K562 (cell line): ENCODE measurements around the gene RNF113B. TPM values are rescaled to one million over a fixed set of nuclear protein-coding genes. Genes with fewer than 3 reads are reported as not detected.

Experiments used
- BRCA1 ChIP-seq, 2 experiments: fragments of 450-650 bp in 1 of 2; sonication (generic) in 1 of 2; formaldehyde crosslinking in 1 of 2; IDR thresholded peaks; 2 replicates each; pipeline versions ENCODE4 v1.5.0 to v1.6.1; 2017 to 2020; ENCODE audit warnings: mild to moderate bottlenecking in 1 of 2, missing genetic modification reagents in 1 of 2
- TCF3 ChIP-seq: sonication (generic); formaldehyde crosslinking; IDR thresholded peaks from 2 replicates; pipeline ENCODE4 v1.4.0; 2020; ENCODE audit warnings: mild to moderate bottlenecking, missing genetic modification reagents
- TCF7 ChIP-seq: sonication (generic); IDR thresholded peaks from 2 replicates; pipeline ENCODE4 v1.6.1; 2016; ENCODE audit warnings: antibody characterized with exemption, borderline replicate concordance
- microRNA-seq: library from miRNA; unstranded; fragments of <30 nt; microRNA quantifications from one replicate; pipeline ENCODE4, GENCODE V29; 2018; ENCODE audit warnings: borderline microRNAs expressed
- polyA plus RNA-seq, 8 experiments: library from polyadenylated mRNA; depleted of rRNA in 4 of 8; stranded (reverse) in 5 of 8; unstranded in 3 of 8; fragments of >200 nt; fragmentation: Nextera tagmentation in 2 of 8; fragmentation: Illumina TruSeq in 1 of 8; extraction: Ambion mirVana in 2 of 8; extraction: Trizol in 1 of 8; gene quantifications; 2 replicates each; pipeline versions ENCODE4 v1.2.1 to v1.2.3, GENCODE V29; 2011 to 2014; ENCODE audit warnings: inconsistent platforms in 1 of 8, missing spikeins in 1 of 8
- small RNA-seq: library from RNA; depleted of rRNA; stranded (forward); fragments of <200 nt; gene quantifications from one replicate; pipeline ENCODE3, GENCODE V24; 2014
- total RNA-seq, 7 experiments: library from RNA; depleted of rRNA in 6 of 7; stranded (reverse); fragments of >200 nt in 6 of 7; fragmentation: Illumina TruSeq in 2 of 7; extraction: Trizol in 2 of 7; gene quantifications; 2 replicates each; pipeline versions ENCODE4 v1.2.1 to v1.2.3, GENCODE V29; 2011 to 2021; ENCODE audit warnings: low replicate concordance in 1 of 7
- TF ChIP-seq, protein P1 (sequence below): fragments of 250-450 bp; sonication (Bioruptor Pico); IDR thresholded peaks from 2 replicates; pipeline ENCODE4 v1.4.0; 2020; ENCODE audit warnings: mild to moderate bottlenecking, moderate library complexity
- TF ChIP-seq, protein P2 (sequence below): IDR thresholded peaks from 3 replicates; pipeline ENCODE4 v1.6.1; 2011; ENCODE audit warnings: borderline replicate concordance, mild to moderate bottlenecking, moderate library complexity; ENCODE audit not compliant: insufficient read length; ENCODE audit errors: extremely low read depth

RNF113B gene
- total and polyA plus RNA-seq, 9 of the 15 experiments (the other 6 are each of a cell fraction or from before 2014, with no cell fraction given) = 0.09 TPM; not detected in 8

DNA sequence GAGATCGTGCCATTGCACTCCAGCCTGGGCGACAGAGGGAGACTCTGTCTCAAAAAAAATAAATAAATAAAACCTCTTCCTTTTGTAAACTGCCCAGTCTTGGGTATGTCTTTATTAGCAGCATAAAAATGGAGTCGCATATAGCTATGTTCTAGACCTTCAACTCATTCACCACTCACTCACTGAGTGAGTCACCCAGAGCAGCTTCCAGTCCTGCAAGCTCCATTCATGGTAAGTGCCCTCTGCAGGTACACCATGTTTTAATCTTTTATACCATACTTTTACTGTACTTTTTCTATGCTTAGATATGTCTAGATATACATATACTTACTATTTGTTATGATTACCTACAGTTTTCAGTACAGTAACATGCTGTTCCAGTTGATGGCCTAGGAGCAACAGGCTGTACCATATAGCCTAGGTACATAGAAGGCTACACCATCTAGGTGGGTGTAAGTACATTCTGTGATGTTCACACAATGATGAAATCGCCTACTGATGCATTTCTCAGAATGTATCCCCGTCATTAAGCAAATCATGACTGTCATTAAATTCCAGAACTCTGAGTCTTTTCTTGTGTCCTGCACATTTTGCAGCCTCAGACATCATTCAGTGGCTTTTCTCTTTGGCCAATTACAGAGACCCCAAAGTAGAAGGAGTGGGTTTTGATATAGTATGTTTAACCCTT lies 47.9 kb downstream of the RNF113B start (continued):
- TF ChIP-seq, protein P1, sequence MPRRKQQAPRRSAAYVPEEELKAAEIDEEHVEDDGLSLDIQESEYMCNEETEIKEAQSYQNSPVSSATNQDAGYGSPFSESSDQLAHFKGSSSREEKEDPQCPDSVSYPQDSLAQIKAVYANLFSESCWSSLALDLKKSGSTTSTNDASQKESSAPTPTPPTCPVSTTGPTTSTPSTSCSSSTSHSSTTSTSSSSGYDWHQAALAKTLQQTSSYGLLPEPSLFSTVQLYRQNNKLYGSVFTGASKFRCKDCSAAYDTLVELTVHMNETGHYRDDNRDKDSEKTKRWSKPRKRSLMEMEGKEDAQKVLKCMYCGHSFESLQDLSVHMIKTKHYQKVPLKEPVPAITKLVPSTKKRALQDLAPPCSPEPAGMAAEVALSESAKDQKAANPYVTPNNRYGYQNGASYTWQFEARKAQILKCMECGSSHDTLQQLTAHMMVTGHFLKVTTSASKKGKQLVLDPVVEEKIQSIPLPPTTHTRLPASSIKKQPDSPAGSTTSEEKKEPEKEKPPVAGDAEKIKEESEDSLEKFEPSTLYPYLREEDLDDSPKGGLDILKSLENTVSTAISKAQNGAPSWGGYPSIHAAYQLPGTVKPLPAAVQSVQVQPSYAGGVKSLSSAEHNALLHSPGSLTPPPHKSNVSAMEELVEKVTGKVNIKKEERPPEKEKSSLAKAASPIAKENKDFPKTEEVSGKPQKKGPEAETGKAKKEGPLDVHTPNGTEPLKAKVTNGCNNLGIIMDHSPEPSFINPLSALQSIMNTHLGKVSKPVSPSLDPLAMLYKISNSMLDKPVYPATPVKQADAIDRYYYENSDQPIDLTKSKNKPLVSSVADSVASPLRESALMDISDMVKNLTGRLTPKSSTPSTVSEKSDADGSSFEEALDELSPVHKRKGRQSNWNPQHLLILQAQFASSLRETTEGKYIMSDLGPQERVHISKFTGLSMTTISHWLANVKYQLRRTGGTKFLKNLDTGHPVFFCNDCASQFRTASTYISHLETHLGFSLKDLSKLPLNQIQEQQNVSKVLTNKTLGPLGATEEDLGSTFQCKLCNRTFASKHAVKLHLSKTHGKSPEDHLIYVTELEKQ (CRISPR knock-in tag) = no peak
- no peak for TF ChIP-seq TCF7
- TF ChIP-seq BRCA1 (IDR thresholded peaks at IDR 0.05) = no peak
- no peak for TF ChIP-seq BRCA1 (CRISPR knock-in tag; IDR thresholded peaks at IDR 0.05)
- TF ChIP-seq TCF3 (CRISPR knock-in tag) = no peak
- TF ChIP-seq, protein P2, sequence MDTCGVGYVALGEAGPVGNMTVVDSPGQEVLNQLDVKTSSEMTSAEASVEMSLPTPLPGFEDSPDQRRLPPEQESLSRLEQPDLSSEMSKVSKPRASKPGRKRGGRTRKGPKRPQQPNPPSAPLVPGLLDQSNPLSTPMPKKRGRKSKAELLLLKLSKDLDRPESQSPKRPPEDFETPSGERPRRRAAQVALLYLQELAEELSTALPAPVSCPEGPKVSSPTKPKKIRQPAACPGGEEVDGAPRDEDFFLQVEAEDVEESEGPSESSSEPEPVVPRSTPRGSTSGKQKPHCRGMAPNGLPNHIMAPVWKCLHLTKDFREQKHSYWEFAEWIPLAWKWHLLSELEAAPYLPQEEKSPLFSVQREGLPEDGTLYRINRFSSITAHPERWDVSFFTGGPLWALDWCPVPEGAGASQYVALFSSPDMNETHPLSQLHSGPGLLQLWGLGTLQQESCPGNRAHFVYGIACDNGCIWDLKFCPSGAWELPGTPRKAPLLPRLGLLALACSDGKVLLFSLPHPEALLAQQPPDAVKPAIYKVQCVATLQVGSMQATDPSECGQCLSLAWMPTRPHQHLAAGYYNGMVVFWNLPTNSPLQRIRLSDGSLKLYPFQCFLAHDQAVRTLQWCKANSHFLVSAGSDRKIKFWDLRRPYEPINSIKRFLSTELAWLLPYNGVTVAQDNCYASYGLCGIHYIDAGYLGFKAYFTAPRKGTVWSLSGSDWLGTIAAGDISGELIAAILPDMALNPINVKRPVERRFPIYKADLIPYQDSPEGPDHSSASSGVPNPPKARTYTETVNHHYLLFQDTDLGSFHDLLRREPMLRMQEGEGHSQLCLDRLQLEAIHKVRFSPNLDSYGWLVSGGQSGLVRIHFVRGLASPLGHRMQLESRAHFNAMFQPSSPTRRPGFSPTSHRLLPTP = no peak

Small RNAs within 50 kb of the gene (microRNA-seq; reads per million reads assigned to microRNA genes)
- gene MIR3170 = not detected

Small RNAs within 50 kb of the gene (small RNA-seq; reads per million reads assigned to genes)
- not detected for gene MIR3170

Other genes with a start within 250 kb of the RNF113B start
- gene IPO5, start 223.6 kb downstream of the RNF113B start, total RNA-seq (2014; rRNA removed) = 127 and 137 TPM in 2 replicates
- 150 and 169 TPM in 2 replicates for gene IPO5, start 223.6 kb downstream of the RNF113B start, total RNA-seq (2014; rRNA removed; fragmentation: Illumina TruSeq; extraction: Trizol)
- gene IPO5, start 223.6 kb downstream of the RNF113B start, total RNA-seq (2015; rRNA removed; fragmentation: Illumina TruSeq; extraction: Trizol) = 113 and 120 TPM in 2 replicates
- gene IPO5, start 223.6 kb downstream of the RNF113B start, total RNA-seq (2021) = 146 and 157 TPM in 2 replicates
- gene IPO5, start 223.6 kb downstream of the RNF113B start, polyA plus RNA-seq (2011; rRNA removed) = 180 and 206 TPM in 2 replicates
- 134 and 143 TPM in 2 replicates for gene IPO5, start 223.6 kb downstream of the RNF113B start, polyA plus RNA-seq (2014; fragmentation: Illumina TruSeq; extraction: Trizol)
- gene IPO5, start 223.6 kb downstream of the RNF113B start, polyA plus RNA-seq (2014; fragmentation: Nextera tagmentation; extraction: Ambion mirVana) = 10 to 100 TPM; 45.8 to 76.3 TPM
- gene IPO5, start 223.6 kb downstream of the RNF113B start, polyA plus RNA-seq (2014; rRNA removed) = 97.1 and 110 TPM in 2 replicates
- not detected in 2 replicates for gene FARP1, start 34.2 kb downstream of the RNF113B start, total RNA-seq (2014; rRNA removed)
- 0.07 and 0.16 TPM in 2 replicates for gene FARP1, start 34.2 kb downstream of the RNF113B start, total RNA-seq (2014; rRNA removed; fragmentation: Illumina TruSeq; extraction: Trizol)
- gene FARP1, start 34.2 kb downstream of the RNF113B start, total RNA-seq (2015; rRNA removed; fragmentation: Illumina TruSeq; extraction: Trizol) = not detected in 2 replicates
- 0.29 and 0.45 TPM in 2 replicates for gene FARP1, start 34.2 kb downstream of the RNF113B start, total RNA-seq (2021)
- gene FARP1, start 34.2 kb downstream of the RNF113B start, polyA plus RNA-seq (2011; rRNA removed) = 0.04 and 0.11 TPM in 2 replicates
- gene FARP1, start 34.2 kb downstream of the RNF113B start, polyA plus RNA-seq (2014; fragmentation: Illumina TruSeq; extraction: Trizol) = 0.06 and 0.17 TPM in 2 replicates
- gene FARP1, start 34.2 kb downstream of the RNF113B start, polyA plus RNA-seq (2014; fragmentation: Nextera tagmentation; extraction: Ambion mirVana) = under 1 TPM in 1 of 2 experiments, not detected in 1; 0.04 TPM
- gene FARP1, start 34.2 kb downstream of the RNF113B start, polyA plus RNA-seq (2014; rRNA removed) = 0.03 and 0.05 TPM in 2 replicates